CD14-positive monocyte (primary cell): ENCODE data around the gene CDC37L1. TPM values are rescaled to one million over a fixed set of nuclear protein-coding genes. Genes with fewer than 3 reads are reported as not detected.

Experiments
- DNase-seq, 3 donors: peaks; one replicate each; pipeline ENCODE4 v3.0.0-alpha.2; 2011 to 2022
- H2AFZ ChIP-seq: 2 replicates; pipeline ENCODE4 v1.6.0; 2012; ENCODE audit warnings: mild to moderate bottlenecking, low read depth, low read length, inconsistent platforms; ENCODE audit not compliant: insufficient read depth, poor library complexity, severe bottlenecking
- H3K27ac ChIP-seq, 2 donors: 1 replicate in 1 of 2; 2 replicates in 1 of 2; pipeline ENCODE4 v1.5.1; 2012 to 2013; ENCODE audit warnings: low read length in 2 of 2, control low read depth in 1 of 2, inconsistent platforms in 1 of 2, low read depth in 1 of 2, mild to moderate bottlenecking in 1 of 2
- H3K27me3 ChIP-seq, 2 donors: one replicate each; pipeline versions ENCODE4 v1.6.0 to v1.6.1; 2011 to 2013; ENCODE audit warnings: low read length in 2 of 2; ENCODE audit not compliant: control insufficient read depth in 2 of 2, insufficient read depth in 2 of 2
- H3K36me3 ChIP-seq, 2 donors: replicated peaks in 1 of 2; 1 replicate in 1 of 2; 2 replicates in 1 of 2; pipeline versions ENCODE4 v1.5.1 to v1.6.1; 2012 to 2013; ENCODE audit warnings: low read length in 2 of 2, control low read depth in 1 of 2, inconsistent platforms in 1 of 2, mild to moderate bottlenecking in 1 of 2; ENCODE audit not compliant: insufficient read depth in 2 of 2, control insufficient read depth in 1 of 2
- H3K4me1 ChIP-seq, 2 donors: 1 replicate in 1 of 2; 2 replicates in 1 of 2; pipeline versions ENCODE4 v1.5.1 to v1.6.1; 2012 to 2013; ENCODE audit warnings: low read length in 2 of 2, control low read depth in 1 of 2, inconsistent platforms in 1 of 2, mild to moderate bottlenecking in 1 of 2, moderate library complexity in 1 of 2; ENCODE audit not compliant: insufficient read depth in 2 of 2, control insufficient read depth in 1 of 2
- H3K4me2 ChIP-seq: replicated peaks from 2 replicates; pipeline ENCODE3; 2012; ENCODE audit warnings: low read length, moderate library complexity, mild to moderate bottlenecking; ENCODE audit not compliant: poor library complexity, severe bottlenecking; ENCODE audit errors: extremely low read depth
- H3K4me3 ChIP-seq, 3 experiments: fragments of 200-600 bp in 1 of 3; sonication (generic) in 1 of 3; replicated peaks in 1 of 3; 1 replicate in 2 of 3; 2 replicates in 1 of 3; pipeline ENCODE4 v1.5.1; 2011 to 2013; ENCODE audit warnings: low read length in 3 of 3, mild to moderate bottlenecking in 3 of 3, control low read depth in 2 of 3, low read depth in 2 of 3, inconsistent platforms in 1 of 3, moderate library complexity in 1 of 3
- H3K79me2 ChIP-seq: 2 replicates; pipeline ENCODE4 v1.6.0; 2012; ENCODE audit warnings: mild to moderate bottlenecking, control low read depth, inconsistent platforms, low read length, moderate library complexity; ENCODE audit not compliant: insufficient read depth
- H3K9ac ChIP-seq: 2 replicates; pipeline ENCODE4 v1.6.0; 2017; ENCODE audit warnings: low read length, mild to moderate bottlenecking; ENCODE audit not compliant: insufficient read depth, poor library complexity, severe bottlenecking
- H3K9me3 ChIP-seq, 2 donors: replicated peaks in 1 of 2; 1 replicate in 1 of 2; 2 replicates in 1 of 2; pipeline versions ENCODE4 v1.5.1 to v1.6.1; 2012 to 2013; ENCODE audit warnings: low read length in 2 of 2, control low read depth in 1 of 2; ENCODE audit not compliant: control insufficient read depth in 1 of 2, insufficient read depth in 1 of 2
- H4K20me1 ChIP-seq: 2 replicates; pipeline ENCODE4 v1.6.0; 2012; ENCODE audit warnings: mild to moderate bottlenecking, low read length, control low read depth, moderate library complexity; ENCODE audit not compliant: insufficient read depth
- H3K27ac Mint-ChIP-seq, 7 donors: one replicate each; pipeline ENCODE4 v1.8.0; 2020; ENCODE audit warnings: mild to moderate bottlenecking in 7 of 7, mixed read lengths in 7 of 7, moderate library complexity in 6 of 7, inconsistent platforms in 2 of 7
- H3K27me3 Mint-ChIP-seq, 3 donors: one replicate each; pipeline ENCODE4 v1.8.0; 2021 to 2022; ENCODE audit warnings: low read depth in 3 of 3, mild to moderate bottlenecking in 3 of 3, mixed read lengths in 3 of 3, moderate library complexity in 3 of 3, inconsistent platforms in 1 of 3
- H3K36me3 Mint-ChIP-seq, 2 donors: one replicate each; pipeline ENCODE4 v1.8.0; 2020; ENCODE audit warnings: mixed read lengths in 2 of 2, inconsistent platforms in 1 of 2, mild to moderate bottlenecking in 1 of 2
- H3K4me1 Mint-ChIP-seq: one replicate; pipeline ENCODE4 v1.8.0; 2020; ENCODE audit warnings: mild to moderate bottlenecking, mixed read lengths
- H3K4me3 Mint-ChIP-seq, 2 donors: one replicate each; pipeline ENCODE4 v1.8.0; 2020; ENCODE audit warnings: mild to moderate bottlenecking in 2 of 2, mixed read lengths in 2 of 2, moderate library complexity in 1 of 2
- H3K9me3 Mint-ChIP-seq, 7 donors: one replicate each; pipeline ENCODE4 v1.8.0; 2020 to 2022; ENCODE audit warnings: mixed read lengths in 7 of 7, mild to moderate bottlenecking in 6 of 7, moderate library complexity in 6 of 7, inconsistent platforms in 2 of 7
- CTCF ChIP-seq: fragments of 200-600 bp; IDR thresholded peaks from one replicate; pipeline ENCODE4 v1.8.0; 2022; ENCODE audit warnings: antibody characterized with exemption, mild to moderate bottlenecking
- WGBS: methylation state at CpG from one replicate; pipeline ENCODE4 v1.1.5; 2013; ENCODE audit warnings: missing lambda C conversion rate; ENCODE audit not compliant: insufficient coverage; 5-methylcytosine and 5-hydroxymethylcytosine counted together
- intact Hi-C, 2 donors: fragments of 100-400 bp; cut with micrococcal nuclease; formaldehyde crosslinking; loops; one replicate each; pipeline versions ENCODE4 v1.15.0 to v1.15.1; 2023
- polyA plus RNA-seq, 3 donors: library from polyadenylated mRNA; depleted of rRNA in 1 of 3; unstranded in 2 of 3; stranded (reverse) in 1 of 3; fragments of 300-500 nt in 2 of 3; fragments of >200 nt in 1 of 3; fragmentation: Illumina TruSeq in 2 of 3; gene quantifications; 1 replicate in 2 of 3; 2 replicates in 1 of 3; pipeline ENCODE4 v1.2.3, GENCODE V29; 2012 to 2021

Gene CDC37L1
- polyA plus RNA-seq, 3 donors, result 2.8 to 4.4 (median 2.8) TPM

GRCh38 chr9:4686112-4686511, 6.7 kb downstream of the CDC37L1 start:
- Histone ChIP-seq H3K36me3 (peaks cover 46 to 60% of the 10 kb centered on the region in 2 donors), H2AFZ (no peak overlapping the region), H3K27me3 (no peaks in the 10 kb centered on the region), H3K4me3 (no peak overlapping the region), H3K27ac (no peak overlapping the region), H4K20me1 (no peaks in the 10 kb centered on the region), H3K9ac (no peak overlapping the region), H3K4me2 (no peak overlapping the region), H3K79me2 (peaks cover 25% of the 10 kb centered on the region), H3K4me1 (peaks cover 4% of the 10 kb centered on the region in 2 donors), H3K9me3 (no peaks in the 10 kb centered on the region)
- TF ChIP-seq CTCF, result no peak
- intact Hi-C loops, result no loop called here
- Mint-ChIP-seq H3K27ac (peak overlapping the region in 1 of 7 donors; percentile 17), H3K9me3 (no peaks in the 10 kb centered on the region), H3K36me3 (peaks cover 42 to 56% of the 10 kb centered on the region in 2 donors), H3K4me1 (peaks cover 3% of the 10 kb centered on the region), H3K4me3 (no peak overlapping the region), H3K27me3 (no peaks in the 10 kb centered on the region)
- no peak for DNase-seq
- 100% methylated on average over 3 of the region's 4 CpGs for WGBS

GRCh38 chr9:4686584-4686983, 7.2 kb downstream of the CDC37L1 start:
- no peaks in the 10 kb centered on the region for H3K9me3 Mint-ChIP-seq
- no peak for DNase-seq
- Histone ChIP-seq H2AFZ (no peak overlapping the region), H3K4me1 (no peaks in the 10 kb centered on the region), H3K27me3 (no peaks in the 10 kb centered on the region), H3K79me2 (peaks cover 20% of the 10 kb centered on the region), H3K4me3 (no peak overlapping the region), H3K9me3 (no peaks in the 10 kb centered on the region), H4K20me1 (no peaks in the 10 kb centered on the region), H3K36me3 (peaks cover 49 to 65% of the 10 kb centered on the region in 2 donors), H3K9ac (no peak overlapping the region), H3K4me2 (no peak overlapping the region), H3K27ac (no peak overlapping the region)
- intact Hi-C loops, result no loop called here
- no peak overlapping the region for H3K4me3 Mint-ChIP-seq
- no peak for TF ChIP-seq CTCF
- peaks cover 46 to 58% of the 10 kb centered on the region in 2 donors for H3K36me3 Mint-ChIP-seq
- H3K4me1 Mint-ChIP-seq, result peaks cover 3% of the 10 kb centered on the region
- no peak overlapping the region for H3K27ac Mint-ChIP-seq
- no peaks in the 10 kb centered on the region for H3K27me3 Mint-ChIP-seq
- WGBS, result no CpG with 5 or more reads among the region's 1 CpG
